ENCODE measurements around the gene UNC5B. TPM values are rescaled to one million over a fixed set of nuclear protein-coding genes. Genes with fewer than 3 reads are reported as not detected.

UNC5B gene
- total and polyA plus RNA-seq, 10 donors = 0.74 to 21.1 (median 11.3) TPM

DNA sequence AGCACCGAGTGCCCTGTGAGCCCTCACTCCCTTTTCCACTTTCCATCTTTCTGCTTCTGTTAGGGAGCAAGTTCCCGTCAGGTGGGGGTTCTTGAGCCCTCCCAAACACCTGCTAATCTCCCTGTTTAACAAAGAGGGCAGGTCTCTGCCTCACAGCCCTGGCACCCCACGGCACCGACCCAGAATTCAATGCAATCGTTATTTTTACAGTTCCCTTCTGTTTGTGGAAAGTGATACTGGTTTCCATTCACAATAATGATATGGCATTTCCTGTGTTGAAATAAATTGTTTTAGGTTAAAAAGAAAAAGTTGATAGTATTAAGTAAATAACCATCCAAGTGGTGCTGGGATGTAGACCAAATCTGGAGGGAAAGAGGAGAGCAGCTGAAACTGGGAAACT, 67.8 kb downstream of the UNC5B start:
- peaks cover 0 to 9% (median 0%) of the 10 kb centered on the region in 6 donors for H3K36me3 ChIP-seq
- no peaks in the 10 kb centered on the region for H3K27me3 ChIP-seq (replicated peaks in 1 of 7)
- whole genome bisulfite sequencing, 5 donors = 49 to 74% (median 61%) methylated on average over 5 of the region's 5 CpGs
- no peak overlapping the region for H3K4me3 ChIP-seq
- no peaks in the 10 kb centered on the region for H3K9me3 ChIP-seq
- no peak for TF ChIP-seq POLR2AphosphoS5 (IDR thresholded peaks at IDR 0.05)
- TF ChIP-seq, protein P1, sequence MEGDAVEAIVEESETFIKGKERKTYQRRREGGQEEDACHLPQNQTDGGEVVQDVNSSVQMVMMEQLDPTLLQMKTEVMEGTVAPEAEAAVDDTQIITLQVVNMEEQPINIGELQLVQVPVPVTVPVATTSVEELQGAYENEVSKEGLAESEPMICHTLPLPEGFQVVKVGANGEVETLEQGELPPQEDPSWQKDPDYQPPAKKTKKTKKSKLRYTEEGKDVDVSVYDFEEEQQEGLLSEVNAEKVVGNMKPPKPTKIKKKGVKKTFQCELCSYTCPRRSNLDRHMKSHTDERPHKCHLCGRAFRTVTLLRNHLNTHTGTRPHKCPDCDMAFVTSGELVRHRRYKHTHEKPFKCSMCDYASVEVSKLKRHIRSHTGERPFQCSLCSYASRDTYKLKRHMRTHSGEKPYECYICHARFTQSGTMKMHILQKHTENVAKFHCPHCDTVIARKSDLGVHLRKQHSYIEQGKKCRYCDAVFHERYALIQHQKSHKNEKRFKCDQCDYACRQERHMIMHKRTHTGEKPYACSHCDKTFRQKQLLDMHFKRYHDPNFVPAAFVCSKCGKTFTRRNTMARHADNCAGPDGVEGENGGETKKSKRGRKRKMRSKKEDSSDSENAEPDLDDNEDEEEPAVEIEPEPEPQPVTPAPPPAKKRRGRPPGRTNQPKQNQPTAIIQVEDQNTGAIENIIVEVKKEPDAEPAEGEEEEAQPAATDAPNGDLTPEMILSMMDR (IDR thresholded peaks at IDR 0.05 in 8 of 11, conservative IDR thresholded peaks at IDR 0.05 in 3 of 11) = no peak
- TF ChIP-seq POLR2A (IDR thresholded peaks at IDR 0.05) = no peak
- no peak for DNase-seq
- peaks cover 0 to 50% (median 20%) of the 10 kb centered on the region in 6 donors for H3K4me1 ChIP-seq
- peak overlapping the region in 7 of 8 donors; percentile 22 to 69 (median 60) for H3K27ac ChIP-seq
- intact Hi-C loops (cut with DNase I; ENCODE audit: low total_unique reads) = loop anchor here (10.0 kb wide), 1 partner anchor 355 kb away; no protein-coding TSS in a partner anchor

GRCh38 chr10:71280825-71281224, 68.5 kb downstream of the UNC5B start:
- Histone ChIP-seq H3K27me3 (replicated peaks in 1 of 7) (no peaks in the 10 kb centered on the region), H3K4me1 (peaks cover 0 to 44% (median 20%) of the 10 kb centered on the region in 6 donors), H3K36me3 (peaks cover 0 to 15% (median 0%) of the 10 kb centered on the region in 6 donors), H3K4me3 (no peak overlapping the region), H3K27ac (peak overlapping the region in 7 of 8 donors; percentile 27 to 69 (median 60)), H3K9me3 (no peaks in the 10 kb centered on the region)
- WGBS, 5 donors = 39 to 50% (median 43%) methylated on average over 3 of the region's 3 CpGs
- intact Hi-C loops (cut with DNase I; ENCODE audit: low total_unique reads) = loop anchor here (10.0 kb wide), 1 partner anchor 356 kb away; no protein-coding TSS in a partner anchor
- no peak for DNase-seq
- TF ChIP-seq, protein P1 (IDR thresholded peaks at IDR 0.05 in 8 of 11, conservative IDR thresholded peaks at IDR 0.05 in 3 of 11) = no peak
- no peak for TF ChIP-seq POLR2A (IDR thresholded peaks at IDR 0.05)
- TF ChIP-seq POLR2AphosphoS5 (IDR thresholded peaks at IDR 0.05) = no peak

DNA sequence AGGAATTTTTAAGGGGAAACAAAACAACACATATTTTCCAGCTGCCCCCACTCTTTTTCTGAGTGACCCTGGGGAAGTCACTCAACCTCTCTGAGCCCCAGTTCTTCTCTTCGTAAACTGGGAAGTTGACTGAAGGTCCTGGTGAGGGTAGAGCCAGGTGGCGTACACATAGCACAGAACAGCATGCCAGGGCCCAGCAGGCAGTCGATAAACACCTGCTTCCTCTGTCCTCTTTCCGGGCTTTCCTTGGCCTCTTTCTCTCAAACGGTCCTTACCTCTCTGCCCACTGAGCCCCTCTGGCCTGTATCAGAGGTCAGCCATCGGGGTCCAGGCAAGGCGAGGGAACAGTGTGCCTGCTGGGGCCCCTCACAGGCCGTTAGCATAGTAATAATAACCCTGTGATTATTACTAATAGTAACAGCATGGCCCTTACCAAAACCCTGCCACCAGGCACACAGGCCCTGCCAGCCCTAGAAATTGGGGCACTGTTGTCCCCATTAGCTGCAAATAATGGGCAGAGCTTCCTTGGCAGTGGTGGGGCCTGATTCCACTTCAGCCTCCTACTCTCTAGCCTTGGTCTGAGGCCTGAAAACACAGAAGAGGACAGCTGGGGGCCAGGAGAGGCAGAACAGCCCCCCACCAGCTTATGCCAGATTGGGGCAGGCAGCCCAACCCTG, 69.4 kb downstream of the UNC5B start:
- Histone ChIP-seq H3K27me3 (replicated peaks in 1 of 7) (no peaks in the 10 kb centered on the region), H3K27ac (peak overlapping the region in 3 of 8 donors; percentile 11 to 67 (median 60)), H3K4me1 (peaks cover 0 to 43% (median 20%) of the 10 kb centered on the region in 6 donors), H3K36me3 (peaks cover 0 to 25% (median 0%) of the 10 kb centered on the region in 6 donors), H3K9me3 (no peaks in the 10 kb centered on the region), H3K4me3 (no peak overlapping the region)
- intact Hi-C loops (cut with DNase I; ENCODE audit: low total_unique reads) = loop anchor here (10.0 kb wide), 1 partner anchor 357 kb away; no protein-coding TSS in a partner anchor
- DNase-seq = no peak
- 74 to 85% (median 83%) methylated on average over 8 of the region's 8 CpGs for WGBS, 5 donors
- no peak for TF ChIP-seq POLR2AphosphoS5 (IDR thresholded peaks at IDR 0.05)
- TF ChIP-seq, protein P1 (IDR thresholded peaks at IDR 0.05 in 8 of 11, conservative IDR thresholded peaks at IDR 0.05 in 3 of 11) = no peak

DNA sequence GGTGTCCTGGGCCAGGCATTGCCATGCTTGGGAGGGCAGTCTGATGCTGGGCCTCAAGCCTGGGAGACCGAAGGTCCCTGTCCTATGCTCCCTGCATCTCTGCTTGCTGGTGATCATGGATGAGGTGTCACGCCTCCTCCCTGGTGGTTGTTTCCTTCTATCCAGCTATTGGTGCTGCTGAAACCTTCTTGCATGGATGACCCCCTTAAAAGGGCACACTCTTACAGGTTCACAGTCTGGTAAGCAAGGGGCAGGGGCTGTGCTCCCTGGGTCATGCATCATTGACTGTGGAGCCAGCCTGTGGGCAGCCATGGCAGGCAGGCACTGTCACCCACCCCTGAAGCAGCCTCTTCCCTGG, 69.9 kb downstream of the UNC5B start:
- H3K4me3 ChIP-seq = no peak overlapping the region
- TF ChIP-seq POLR2A (IDR thresholded peaks at IDR 0.05) (no peak), POLR2AphosphoS5 (IDR thresholded peaks at IDR 0.05) (no peak)
- TF ChIP-seq, protein P1 (IDR thresholded peaks at IDR 0.05 in 8 of 11, conservative IDR thresholded peaks at IDR 0.05 in 3 of 11) = no peak
- 67 to 93% (median 80%) methylated on average over 1 to 2 of the region's 2 CpGs for WGBS, 5 donors
- H3K27me3 ChIP-seq (replicated peaks in 1 of 7) = no peaks in the 10 kb centered on the region
- H3K9me3 ChIP-seq = no peaks in the 10 kb centered on the region
- H3K4me1 ChIP-seq = peaks cover 0 to 43% (median 20%) of the 10 kb centered on the region in 6 donors
- intact Hi-C loops (cut with DNase I; ENCODE audit: low total_unique reads) = loop anchor here (10.0 kb wide), 1 partner anchor 358 kb away; no protein-coding TSS in a partner anchor
- DNase-seq = no peak
- H3K27ac ChIP-seq = peak overlapping the region in 1 of 8 donors; percentile 11
- peaks cover 0 to 28% (median 0%) of the 10 kb centered on the region in 6 donors for H3K36me3 ChIP-seq
